NCI-H345 treated with DMSO at 0.1 percent for 48 hours (cell line): Measurements from ENCODE around the gene KCNQ4.

ENCODE experiments used
- DNase-seq: peaks from one replicate; lab custom pipeline; 2025; ENCODE audit not compliant: unreplicated experiment; lab: John Stamatoyannopoulos, UW

The KCNQ4 gene

DNA sequence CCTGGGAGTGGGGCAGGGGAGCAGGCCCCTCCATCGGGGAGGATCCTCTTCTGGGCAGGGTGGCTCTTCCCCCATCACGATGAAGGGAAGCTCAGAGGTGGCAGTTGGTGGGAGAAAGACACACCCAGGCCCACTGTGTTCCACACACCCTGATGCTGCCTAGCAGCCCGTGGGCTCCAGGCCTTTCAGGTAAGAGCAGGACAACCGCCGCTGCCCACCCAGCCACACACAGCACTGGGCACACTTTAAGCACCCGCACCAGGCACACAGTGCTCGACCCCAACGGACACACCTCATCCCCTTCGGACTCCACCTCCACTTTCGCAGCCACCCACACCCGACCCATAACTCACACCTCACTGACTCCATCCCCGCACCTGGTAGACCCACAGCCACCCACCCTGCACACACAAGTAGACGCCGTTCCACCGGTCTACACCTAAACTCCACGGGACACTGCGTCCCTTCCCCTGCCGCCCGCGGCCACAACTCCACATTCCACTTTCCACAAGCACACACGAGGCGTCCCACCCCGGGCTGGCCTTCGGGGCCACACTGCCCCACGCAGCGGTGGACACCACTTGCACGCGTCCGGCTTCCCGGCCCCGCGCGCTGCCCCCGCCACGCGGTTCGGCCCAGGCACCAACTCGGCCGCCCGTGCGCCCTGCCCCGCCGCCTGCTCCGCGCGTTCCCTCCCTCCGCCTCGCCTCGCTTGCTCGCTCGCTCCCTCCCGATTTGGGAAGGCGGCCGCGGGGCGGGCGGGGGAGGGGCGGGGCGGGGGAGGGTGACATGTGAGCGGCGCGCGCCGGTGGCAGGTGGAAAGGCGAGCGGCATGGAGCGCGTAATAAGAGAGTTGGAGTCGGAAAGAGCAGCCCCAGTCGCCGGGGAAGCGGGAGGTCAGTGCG lies at the start of gene KCNQ4:
TSS of gene KCNQ4 (plus strand) at position 787 of the 905 bp plus-strand sequence. CDS start 307 bp downstream, outside the sequence.
- DNase-seq: peak; percentile 11

DNA sequence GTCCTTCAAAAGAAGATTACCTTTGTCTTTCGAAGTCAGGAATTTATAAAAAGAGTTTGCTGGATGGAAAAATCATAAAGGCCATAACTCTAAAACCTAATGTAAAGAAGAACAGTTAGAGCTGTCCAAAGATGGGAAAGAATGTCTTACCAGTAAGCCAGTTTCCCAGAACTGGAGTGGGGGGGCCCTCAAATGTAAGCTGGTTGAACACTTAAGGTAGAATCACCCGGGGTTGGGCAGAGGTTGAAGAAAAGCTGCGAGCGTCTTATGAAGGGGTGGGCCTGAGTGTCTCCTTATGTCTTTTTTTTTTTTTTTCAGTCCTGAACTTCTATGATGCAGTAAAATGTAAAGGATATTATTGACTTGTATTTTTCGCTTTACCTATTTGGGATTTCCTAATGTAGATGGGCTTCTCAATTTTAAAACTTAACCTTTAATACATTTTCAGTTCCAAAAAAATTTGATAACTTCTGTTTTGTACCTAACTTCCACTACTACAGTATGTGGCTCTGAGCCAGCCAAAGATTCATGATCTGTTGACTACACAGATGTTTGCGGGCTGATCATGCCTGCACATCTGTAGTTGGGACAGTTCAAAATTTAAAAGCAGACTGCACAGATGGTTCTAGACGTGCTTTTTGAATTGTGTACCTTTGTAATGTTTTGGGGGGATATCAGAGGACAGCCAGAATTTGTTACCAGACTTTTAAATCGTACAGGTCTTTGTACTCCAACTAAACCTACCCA lies 48.5 kb upstream of the KCNQ4 start:
- no peak for DNase-seq

DNA sequence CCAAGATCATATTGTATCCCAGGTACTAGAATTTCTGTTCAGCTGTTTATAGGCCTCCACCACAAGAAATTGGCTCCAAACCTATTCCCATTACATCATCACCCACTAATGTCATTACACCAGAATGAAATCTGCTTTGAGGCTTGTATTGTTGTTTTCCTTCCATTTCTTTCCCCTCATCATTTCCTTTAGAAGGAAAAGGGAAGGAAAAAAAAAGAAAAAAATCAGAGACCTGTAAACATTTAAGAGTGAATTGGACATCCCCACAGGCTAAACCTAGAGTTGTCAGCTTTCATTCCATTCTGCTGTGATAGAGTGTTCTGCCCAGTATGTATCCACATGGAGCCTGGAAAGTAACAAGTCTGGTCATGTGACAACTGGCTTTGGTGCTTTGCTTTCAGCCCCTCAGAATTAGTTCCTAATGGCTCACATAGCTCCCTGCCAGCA lies 47.5 kb upstream of the KCNQ4 start:
- no peak for DNase-seq

DNA sequence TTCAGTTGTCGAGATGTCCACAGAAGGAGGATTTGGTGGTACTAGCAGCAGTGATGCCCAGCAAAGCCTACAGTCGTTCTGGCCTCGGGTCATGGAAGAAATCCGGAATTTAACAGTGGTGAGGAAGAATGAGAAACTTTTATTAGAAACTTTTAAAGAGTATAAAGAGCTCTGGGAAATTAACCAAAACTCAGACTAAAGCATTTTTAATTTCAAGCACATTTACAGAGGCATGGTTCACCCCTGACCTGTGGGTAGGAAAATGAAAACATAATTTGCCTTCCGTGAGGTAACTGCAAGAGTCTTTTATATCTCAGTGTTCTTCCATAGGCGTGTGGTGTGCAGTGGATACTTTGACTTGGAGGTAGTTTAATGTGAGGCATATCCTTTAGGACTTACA lies 44.8 kb upstream of the KCNQ4 start:
- DNase-seq: no peak

DNA sequence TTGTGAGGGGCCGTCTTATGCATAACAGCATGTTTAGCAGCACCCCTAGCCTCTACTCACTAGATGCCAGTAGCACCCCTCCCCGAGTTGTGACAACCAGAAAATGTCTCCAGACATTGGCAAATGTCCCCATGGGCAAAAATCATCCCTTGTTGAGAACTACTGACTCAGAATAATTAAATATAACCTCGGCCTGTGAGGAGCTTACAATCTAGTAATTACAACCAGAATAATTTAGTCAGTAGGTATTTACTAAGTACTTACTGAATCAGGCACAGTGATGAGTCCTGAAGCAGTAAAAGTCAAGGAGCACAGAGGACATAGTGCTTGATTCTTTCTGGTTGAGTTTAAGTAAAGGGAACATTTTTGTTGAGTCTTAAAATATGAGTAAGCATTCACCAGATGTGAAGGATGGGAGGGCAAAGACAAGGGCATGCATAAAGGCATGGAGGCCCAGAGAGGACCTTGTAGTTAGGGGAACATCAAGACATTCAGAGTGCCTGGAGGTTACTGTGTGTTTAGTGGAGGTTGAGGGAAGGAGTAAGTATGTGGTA lies 44.1 kb upstream of the KCNQ4 start:
- no peak for DNase-seq

DNA sequence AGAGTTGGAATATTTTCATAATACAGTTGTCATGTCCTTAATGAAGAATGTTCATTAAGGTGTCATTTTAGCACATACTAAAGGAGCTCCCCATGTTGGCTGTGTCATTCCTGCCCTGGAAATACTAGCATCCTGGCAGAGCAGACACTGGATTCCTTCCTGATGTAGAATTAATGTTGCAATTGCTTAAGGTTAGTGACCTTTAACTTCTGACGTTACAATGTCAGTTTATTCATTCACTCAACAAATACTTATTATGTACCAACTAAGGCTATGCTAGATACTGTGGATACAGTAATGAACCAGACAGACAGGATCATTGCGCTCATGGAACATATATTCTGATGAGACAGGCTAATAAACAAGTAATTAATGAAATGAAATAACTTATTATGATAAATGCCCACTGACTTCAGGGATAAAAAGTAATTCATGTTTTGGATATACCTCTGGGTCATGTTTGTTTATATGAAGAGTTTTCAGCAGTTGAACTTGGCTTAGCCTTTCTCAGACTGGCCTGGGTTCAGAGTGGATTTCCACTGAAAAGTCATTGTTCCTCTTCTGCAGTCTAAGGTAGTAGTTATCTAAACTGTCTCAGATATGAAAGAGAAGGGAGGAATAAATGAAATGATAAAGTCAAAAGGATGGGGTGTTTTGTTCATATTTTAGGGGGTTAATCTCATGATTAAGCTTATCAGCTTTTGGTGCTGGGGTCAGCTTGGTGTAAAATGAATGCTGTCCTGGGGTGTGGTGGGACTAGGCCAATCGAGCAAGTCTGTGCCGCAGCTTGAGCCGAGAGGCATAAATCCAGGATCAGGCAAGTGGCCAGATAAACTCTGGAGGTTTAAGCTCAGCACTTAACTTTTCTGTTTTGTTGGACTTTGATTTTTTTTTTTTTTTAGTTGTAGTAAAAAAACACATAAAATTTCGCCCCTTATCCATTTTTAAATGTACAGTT lies 43.3 kb upstream of the KCNQ4 start:
- no peak for DNase-seq

DNA sequence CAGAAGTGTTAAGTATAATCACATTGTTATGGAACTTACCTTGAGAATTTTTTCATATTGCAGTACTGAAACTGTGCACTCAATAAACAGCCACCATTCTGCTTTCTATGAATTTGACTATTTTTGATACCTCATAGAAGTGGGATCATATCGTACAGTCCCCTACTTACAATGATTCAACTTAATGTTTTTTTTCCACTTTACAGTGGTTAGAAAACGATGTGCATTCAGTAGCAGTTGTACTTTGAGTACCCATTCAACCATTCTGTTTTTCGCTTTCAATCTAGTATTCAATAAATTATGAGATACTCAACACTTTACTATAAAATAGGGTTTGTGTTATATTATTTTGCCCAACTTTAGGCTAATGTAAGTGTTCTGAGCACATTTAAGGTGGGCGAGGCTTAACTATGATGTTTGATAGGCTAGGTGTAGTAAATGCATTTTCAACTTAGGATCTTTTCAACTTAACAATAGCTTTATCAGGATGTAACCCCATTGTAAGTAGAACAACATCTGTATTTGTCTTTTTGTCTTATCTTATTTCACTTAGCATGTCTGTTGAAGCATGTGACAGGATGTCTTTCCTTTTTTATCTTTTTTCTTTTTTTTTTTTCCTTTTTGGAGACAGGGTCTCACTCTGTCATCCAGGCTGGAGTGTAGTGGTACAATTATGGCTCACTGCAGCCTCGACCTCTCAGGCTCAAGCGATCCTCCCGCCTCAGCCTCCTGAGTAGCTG lies 42.4 kb upstream of the KCNQ4 start:
- DNase-seq: no peak

DNA sequence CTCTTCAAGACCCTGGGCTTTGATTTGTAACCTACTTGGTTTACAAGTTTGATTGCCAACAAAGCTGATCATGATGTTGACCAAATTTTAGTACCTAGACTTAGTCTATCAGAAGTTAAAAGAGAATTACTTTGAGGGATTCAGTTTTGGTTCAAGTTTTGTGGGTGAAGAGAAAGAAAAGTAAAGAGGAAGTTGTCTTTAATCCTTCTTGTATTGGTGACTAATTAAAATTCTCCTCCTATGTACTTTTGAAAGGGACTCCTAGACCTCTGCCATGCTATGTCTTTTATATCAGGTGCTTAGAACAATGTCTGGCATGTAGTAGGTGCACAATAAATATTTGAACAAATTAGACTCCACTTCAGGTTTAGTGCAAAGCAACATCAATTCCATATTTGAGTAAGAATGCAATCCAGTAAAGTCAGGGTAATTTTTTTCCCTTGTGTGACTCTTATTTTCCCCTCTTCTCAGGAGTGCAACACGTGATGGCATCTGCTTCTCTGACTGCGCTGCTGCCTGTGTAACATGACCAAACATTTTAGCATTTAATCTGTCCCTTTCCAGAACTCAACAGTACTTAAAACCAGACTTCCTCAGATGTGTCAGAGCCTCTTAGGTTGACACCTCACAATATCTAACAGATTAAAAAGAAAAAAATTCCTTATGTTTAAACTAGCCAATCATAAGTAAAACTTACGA lies 41.1 kb upstream of the KCNQ4 start:
- no peak for DNase-seq

DNA sequence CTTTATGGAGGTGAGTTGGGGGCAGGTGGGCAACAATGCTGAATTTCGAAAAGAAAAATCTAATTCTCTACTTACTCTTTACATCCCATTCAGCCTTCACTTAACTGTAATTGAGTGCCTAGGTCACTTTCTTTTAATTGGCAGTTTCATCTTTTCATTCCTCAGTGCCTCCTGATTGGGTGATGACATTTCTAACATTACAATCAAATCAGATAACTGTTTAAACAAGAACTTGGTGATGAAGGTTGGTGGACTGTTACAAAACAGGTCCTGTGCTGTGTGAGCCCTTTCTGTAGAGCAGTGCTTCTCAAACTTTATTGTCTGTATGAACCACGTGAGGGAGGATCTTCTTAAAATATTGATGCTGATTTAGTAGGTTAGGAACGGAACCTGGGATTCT lies 40.1 kb upstream of the KCNQ4 start:
- no peak for DNase-seq

DNA sequence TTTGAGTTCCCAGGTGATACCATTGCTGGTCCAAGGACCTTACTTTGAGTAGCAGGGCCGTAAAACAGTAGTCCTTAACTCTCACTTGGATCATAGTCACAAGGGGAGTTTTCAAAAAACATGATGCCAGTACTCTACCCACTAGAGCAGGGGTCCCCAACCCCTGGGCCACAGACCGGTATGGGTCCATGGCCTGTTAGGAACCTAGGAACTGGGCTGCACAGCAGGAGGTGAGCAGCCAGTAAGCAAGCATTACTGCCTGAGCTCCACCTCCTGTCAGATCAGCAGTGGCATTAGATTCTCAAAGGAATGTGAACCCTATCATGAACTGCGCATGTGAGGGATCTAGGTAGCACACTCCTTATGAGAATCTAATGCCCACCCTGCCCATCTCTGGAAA lies 39.7 kb upstream of the KCNQ4 start:
- DNase-seq: no peak

DNA sequence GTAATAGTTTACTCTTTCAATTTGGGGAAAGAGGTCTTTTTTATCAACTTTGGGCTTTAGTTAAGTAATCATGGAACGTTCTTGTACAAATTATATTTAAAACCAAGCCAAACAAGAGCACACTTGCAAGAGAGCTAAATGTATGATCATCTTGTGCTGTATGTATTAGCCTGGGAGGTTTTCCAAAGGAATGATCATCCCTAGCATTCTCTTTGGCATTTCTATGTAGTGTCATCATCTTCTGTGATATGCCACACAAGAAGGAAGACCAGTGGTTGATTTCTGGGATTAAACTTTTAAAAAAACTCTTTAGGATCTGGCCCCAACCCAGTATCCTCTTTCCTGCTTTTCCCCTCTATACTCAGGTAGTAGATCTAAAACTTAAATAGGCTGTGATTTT lies 38.4 kb upstream of the KCNQ4 start:
- DNase-seq: no peak

DNA sequence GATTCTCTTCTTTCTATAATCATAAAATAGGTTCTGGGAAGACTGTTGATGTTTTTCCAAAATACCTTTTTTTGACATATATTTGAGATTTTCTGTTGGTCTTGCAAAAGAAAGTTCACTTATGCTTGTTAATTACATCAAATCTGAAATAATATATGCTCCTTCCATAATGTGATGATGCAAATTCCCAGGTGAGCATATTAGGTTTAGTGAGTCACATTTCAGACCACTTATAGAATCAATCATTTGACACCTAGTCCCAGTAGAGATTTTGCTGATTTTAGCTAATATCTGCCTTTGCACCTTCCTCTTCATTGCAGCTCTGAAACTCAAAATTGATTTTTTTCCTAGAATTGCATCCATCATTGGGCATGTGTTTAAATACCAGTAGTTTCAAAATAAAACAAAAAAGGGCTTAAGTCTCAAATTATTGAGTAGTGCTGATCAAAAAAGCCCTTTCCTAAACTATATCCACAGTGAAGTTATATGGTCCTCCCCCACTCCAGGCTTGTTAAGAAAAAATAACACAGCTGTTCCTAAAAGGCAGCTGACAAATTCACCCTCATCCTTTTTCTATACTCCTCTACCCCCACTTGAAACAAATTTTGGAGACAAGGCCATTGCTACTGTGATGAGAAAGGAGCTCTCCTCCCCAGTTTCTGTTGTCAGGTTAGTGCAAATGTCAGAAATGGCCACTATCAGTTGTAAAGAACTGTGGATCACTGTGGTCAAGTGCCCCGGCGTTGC lies 37.1 kb upstream of the KCNQ4 start:
- DNase-seq: no peak

DNA sequence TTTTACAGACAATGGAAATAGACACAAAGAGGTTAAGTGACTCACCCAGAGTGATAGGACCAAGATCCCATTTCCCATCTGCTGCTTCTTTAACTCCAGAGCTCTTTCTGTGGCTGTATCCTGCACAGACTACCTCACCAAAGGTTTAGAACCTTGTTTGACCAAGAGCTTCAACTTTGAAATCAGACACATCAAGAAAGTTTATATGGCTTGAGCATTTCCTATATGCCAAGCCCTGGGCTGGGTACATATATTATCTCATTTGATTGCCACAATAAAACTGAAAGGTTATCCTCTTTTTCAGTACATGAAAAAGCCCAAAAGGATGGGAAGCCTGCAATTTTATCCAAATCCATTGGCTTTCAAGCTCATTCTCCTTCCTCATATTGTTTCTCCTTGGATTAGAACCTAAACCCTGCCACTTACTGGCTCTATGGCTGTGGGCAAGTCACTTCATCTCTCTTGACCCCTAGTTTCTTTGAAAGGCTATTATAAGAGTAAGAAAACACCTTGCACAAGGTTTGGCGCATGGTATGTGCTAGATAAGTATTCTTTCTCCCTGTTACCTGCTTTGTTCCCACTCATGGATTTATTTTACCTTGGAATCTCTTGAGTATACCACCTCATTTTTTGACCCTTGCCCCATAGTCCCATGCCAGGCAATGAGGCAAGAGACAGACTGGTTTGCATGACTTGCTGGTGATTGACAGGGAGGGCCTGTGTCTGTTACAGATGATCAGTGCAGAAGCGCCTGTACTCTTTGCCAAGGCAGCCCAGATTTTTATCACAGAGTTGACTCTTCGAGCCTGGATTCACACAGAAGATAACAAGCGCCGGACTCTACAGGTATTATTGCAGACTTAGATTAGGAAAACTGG lies 34.5 kb upstream of the KCNQ4 start:
- no peak for DNase-seq

DNA sequence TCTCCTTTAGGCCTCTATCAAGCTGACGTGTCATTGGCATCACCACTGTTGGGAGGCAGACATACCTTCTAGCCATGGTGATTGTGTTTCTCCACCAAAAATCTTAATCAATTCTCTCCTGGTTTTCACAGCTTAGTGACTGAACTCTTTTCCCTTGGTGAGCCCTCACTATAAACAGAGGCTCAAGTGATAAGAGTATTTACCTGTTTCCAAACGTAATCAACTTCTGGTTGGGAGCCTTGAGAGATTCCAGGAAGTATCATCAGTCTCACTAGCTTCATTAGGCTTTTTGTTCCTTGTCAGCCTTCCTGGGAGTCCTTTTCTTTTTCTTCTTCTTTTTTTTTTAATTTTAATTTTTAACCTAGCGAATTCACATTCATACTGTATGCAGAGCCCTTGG lies 33.8 kb upstream of the KCNQ4 start:
- no peak for DNase-seq

DNA sequence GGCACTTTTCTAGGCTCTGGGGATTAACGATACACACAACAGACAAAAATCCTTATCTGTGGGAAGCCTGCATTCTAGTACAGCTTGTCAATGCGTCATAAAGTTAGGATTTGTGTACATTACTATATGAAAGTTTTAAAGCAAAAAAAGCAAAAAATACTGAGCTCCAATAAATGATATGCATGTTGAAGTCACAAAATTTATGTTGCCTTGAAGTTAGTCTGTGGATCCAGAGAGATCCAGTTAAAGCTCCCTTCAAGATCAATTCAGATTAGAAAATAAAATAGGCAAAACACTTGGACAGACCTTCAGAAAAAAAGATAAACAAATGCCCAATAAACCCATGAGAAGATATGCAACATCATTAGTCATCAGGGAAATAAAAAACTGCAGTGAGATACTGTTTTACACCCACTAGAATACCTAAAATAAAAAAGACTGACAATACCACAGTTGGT lies 33.1 kb upstream of the KCNQ4 start:
- no peak for DNase-seq

DNA sequence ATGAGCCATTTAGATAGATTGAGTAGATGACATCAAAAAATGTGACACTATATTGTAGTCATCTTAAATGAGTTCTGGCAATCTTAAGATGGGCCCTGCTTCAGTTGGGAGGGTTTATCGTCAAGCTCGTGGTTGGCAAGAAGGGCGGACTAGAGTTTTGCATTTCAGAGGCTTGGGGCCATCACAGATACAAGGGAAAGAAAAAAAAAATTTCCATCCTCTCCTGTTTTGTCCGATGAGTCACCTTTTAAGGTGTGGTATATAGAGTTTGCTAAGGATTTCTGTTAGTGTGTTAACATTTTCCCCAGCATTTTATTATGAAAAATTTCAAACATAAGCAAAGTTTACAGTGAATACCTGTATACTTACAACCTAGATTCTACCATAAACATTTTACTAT lies 31.8 kb upstream of the KCNQ4 start:
- no peak for DNase-seq

DNA sequence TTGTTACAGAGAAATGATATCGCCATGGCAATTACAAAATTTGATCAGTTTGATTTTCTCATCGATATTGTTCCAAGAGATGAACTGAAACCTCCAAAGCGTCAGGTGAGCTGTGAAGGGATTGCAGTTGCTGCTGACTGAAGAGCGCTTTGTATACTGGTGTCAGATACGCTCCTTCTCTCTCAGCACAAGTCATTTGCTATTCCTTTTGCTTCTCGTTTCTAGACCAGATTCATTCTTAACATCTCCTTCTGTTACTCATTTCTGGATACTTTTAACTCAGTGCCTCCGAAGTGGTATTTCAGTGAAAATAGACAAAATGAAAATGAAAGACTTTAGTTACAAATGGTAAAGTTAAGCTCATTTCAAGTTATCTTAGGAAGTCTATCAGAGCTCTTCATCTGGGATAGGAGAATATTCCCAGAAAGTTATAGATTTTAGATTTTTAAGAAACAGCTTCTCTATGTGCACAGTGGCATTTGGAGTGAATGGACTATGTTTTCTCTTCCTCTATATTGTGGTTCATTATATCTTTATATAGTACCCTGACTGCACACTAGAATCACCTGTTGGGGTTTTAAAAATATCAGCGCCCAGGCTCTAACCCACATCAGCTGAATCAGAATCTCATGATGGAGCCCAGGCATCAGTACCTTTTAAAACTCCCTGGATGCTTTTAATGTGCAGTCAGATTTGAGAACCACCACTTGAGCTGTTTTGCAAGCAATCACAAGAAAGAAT lies 30.3 kb upstream of the KCNQ4 start:
- no peak for DNase-seq
